ENCODE results near the gene PSG4. TPM values are rescaled to one million over a fixed set of nuclear protein-coding genes. Genes with fewer than 3 reads are reported as not detected.
A peak's percentile ranks its signal among the peaks of the same experiment; 100 is the strongest.
"Not testable (repeated sequence)": the region's sequence is repeated elsewhere in the genome, so short reads cannot be mapped to it uniquely, and the experiment has no call there.

The PSG4 gene
- total RNA-seq, 6 donors from 2014 or later = not detected

DNA sequence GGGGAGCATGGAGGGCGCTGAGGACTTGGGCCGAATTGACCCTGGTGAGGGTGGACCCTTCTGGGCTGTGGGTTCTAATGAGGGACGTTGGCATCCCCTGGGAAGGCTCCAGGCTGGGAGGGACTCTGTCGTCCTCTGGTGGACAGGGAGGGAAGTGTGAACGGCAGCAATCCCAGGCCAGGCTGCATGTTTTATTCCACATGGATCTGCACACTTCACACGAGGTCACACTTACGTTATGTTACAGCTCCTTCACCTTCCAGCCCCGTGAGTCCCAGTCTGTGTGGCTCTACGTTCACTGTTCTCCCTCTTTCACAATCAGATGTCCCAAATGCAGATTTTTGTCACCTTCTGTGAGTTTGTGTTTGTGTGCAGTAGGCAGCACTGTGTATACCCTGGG is 17.3 kb downstream of the PSG4 start:
- H3K36me3 ChIP-seq; H3K27ac ChIP-seq; H3K4me1 ChIP-seq; H3K4me3 ChIP-seq; H3K27me3 ChIP-seq; DNase-seq; ATAC-seq (ENCODE audit: low FRiP score in 2 of 2); H3K9me3 ChIP-seq: not testable (repeated sequence)
- 64 to 95% methylated on average over 2 to 8 of the region's 9 CpGs for WGBS, 2 donors
- TF ChIP-seq, protein P1, sequence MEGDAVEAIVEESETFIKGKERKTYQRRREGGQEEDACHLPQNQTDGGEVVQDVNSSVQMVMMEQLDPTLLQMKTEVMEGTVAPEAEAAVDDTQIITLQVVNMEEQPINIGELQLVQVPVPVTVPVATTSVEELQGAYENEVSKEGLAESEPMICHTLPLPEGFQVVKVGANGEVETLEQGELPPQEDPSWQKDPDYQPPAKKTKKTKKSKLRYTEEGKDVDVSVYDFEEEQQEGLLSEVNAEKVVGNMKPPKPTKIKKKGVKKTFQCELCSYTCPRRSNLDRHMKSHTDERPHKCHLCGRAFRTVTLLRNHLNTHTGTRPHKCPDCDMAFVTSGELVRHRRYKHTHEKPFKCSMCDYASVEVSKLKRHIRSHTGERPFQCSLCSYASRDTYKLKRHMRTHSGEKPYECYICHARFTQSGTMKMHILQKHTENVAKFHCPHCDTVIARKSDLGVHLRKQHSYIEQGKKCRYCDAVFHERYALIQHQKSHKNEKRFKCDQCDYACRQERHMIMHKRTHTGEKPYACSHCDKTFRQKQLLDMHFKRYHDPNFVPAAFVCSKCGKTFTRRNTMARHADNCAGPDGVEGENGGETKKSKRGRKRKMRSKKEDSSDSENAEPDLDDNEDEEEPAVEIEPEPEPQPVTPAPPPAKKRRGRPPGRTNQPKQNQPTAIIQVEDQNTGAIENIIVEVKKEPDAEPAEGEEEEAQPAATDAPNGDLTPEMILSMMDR (IDR thresholded peaks at IDR 0.05) = peak in 1 of 6 experiments; percentile 17

DNA sequence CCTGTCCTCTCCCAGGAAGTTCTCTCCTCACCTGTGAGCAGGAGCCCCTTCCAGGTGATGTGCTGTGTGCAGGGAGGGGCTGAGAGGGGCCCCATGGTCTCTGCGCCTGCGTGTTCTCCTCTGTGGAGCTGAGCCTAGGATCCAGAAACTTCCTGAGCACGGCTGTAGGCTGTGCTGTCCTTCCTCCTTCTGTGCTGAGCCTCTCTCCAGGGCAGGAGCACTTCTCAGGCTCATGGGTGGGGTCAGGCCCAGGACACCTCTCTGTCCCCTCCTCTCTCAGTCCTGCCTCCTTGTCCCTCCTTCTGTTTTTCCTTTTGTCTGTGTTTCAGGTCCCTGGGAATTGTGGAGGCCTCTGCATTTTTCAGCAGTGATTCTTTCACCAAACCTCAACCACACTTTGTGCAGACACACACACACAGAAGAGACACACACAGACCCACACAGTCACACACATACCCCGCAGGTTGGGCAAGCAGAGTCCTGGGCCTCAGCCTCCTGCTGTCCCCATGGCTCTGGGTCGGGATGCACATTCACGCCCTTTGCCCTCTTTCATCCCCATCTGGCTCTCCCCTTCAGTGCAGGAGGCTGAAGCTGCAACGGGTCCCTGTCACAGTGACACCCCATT is 19.0 kb downstream of the PSG4 start, which contains the start of gene PSG5:
Gene PSG5 (minus strand): TSS at position 226 of the 625 bp plus-strand sequence. CDS start 131 bp downstream, at position 95.
- DNase-seq; H3K4me1 ChIP-seq; ATAC-seq (ENCODE audit: low FRiP score in 2 of 2); H3K27ac ChIP-seq; H3K27me3 ChIP-seq; H3K9me3 ChIP-seq; H3K4me3 ChIP-seq; H3K36me3 ChIP-seq: not testable (repeated sequence)
- WGBS, 2 donors = 70 to 79% methylated on average over 7 of the region's 7 CpGs

DNA sequence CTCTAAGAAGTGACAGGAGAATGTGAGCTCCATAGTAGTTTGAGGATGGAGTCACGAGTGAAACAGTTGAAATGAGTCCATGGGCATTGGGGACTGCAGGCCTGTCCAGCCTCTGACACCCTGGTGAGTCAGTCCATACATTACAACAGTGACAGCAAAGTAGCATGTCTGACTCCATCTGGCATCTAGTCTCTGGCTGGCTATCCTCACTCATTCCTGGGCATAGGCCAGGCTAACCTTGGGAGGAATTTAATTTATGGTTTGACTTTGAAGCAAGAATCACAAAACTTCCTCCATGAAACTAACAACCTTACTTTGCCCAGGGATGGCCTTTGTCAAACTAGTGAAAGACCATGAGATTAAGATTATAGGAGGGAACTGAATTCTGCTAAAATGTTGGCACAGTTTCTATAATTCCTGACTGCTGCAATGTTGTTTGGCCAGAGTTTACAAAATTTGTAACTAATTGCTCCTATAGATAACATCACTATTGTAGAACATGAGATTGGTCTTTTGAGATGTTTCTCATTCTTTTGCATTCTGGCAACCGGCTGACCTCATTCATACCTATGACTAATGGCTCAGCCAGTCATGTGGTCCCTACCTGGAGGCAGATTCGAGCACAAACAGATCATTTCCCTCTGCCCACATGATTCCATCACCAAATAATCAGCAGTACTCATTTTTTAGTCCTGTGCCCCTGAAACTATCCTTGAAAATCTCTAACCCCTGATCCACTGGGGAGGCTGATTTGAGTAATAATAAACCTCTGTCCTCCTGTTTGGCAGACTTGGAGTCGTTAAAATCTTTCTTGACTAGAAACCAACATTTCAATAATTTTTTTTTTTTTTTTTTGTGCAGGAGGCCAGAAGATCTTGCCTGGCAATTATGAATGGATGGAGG is 23.3 kb downstream of the PSG4 start:
- H3K27ac ChIP-seq; H3K27me3 ChIP-seq; H3K4me3 ChIP-seq; ATAC-seq (ENCODE audit: low FRiP score in 2 of 2); H3K4me1 ChIP-seq; H3K9me3 ChIP-seq; H3K36me3 ChIP-seq; DNase-seq: not testable (repeated sequence)
- 75% methylated on average over 4 of the region's 4 CpGs for WGBS, 2 donors

DNA sequence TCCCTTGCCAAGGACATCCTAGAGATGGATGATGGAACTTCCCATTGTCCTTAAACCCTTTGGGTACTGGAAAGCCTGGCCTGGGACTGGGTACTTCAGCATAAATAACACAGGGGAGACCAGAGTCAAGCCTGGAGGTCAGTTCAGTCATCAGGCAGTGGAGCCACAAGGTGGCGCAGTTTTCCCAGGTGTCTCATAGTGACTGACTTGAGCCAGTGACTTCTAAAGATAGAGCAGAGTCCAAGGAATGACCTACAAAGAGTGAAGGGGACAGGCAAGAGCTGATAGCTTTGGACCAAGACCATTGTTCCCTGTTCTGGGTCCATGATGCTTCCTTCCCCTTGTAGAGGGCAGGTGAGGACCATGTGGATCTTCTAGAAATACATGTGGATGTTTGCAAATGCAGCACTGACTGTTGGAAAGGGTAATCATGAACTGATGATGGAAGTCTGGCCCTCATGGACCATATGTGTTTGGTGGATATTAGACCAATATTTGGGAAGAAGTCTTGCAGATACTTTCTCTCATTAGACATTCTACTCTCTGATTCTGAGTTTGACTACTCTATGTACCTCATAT is 25.8 kb downstream of the PSG4 start:
- TF ChIP-seq, protein P1 (IDR thresholded peaks at IDR 0.05) = peak in 1 of 6 experiments; percentile 12
- 7% methylated on average over 1 of the region's 1 CpG; no CpG with 5 or more reads in 1 of the 2 donors for WGBS, 2 donors
- not testable (repeated sequence) for ATAC-seq (ENCODE audit: low FRiP score in 2 of 2); H3K4me3 ChIP-seq; H3K4me1 ChIP-seq; H3K27me3 ChIP-seq; H3K27ac ChIP-seq; H3K9me3 ChIP-seq; DNase-seq; H3K36me3 ChIP-seq

GRCh38 chr19:43178577-43178976 is 26.9 kb downstream of the PSG4 start:
- not testable (repeated sequence) for DNase-seq; H3K4me3 ChIP-seq; H3K27ac ChIP-seq; H3K36me3 ChIP-seq; H3K4me1 ChIP-seq; H3K27me3 ChIP-seq; ATAC-seq (ENCODE audit: low FRiP score in 2 of 2); H3K9me3 ChIP-seq
- 90% methylated on average over 2 of the region's 3 CpGs; no CpG with 5 or more reads in 1 of the 2 donors for WGBS, 2 donors

DNA sequence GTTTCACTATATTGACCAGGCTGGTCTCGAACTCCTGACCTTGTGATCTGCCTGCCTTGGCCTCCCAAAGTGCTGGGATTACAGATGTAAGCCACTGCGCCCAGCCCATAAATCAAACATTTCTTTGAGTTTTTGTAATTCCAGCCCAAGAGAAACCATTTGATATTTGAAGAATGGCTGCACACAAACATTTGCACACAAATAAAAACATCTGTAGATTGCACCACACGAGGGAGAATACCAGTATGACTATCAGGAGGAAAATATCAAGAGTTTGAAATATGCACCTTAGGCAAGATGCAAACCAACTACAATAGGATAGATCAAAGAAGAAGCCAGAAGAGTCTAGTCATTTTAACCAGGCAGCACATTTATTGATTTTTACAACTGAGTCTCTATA is 39.5 kb downstream of the PSG4 start:
- H3K4me3 ChIP-seq; H3K27ac ChIP-seq; H3K9me3 ChIP-seq; H3K36me3 ChIP-seq; DNase-seq; H3K4me1 ChIP-seq; ATAC-seq (ENCODE audit: low FRiP score in 2 of 2); H3K27me3 ChIP-seq: not testable (repeated sequence)
- 63 to 67% methylated on average over 3 of the region's 3 CpGs for WGBS, 2 donors

DNA sequence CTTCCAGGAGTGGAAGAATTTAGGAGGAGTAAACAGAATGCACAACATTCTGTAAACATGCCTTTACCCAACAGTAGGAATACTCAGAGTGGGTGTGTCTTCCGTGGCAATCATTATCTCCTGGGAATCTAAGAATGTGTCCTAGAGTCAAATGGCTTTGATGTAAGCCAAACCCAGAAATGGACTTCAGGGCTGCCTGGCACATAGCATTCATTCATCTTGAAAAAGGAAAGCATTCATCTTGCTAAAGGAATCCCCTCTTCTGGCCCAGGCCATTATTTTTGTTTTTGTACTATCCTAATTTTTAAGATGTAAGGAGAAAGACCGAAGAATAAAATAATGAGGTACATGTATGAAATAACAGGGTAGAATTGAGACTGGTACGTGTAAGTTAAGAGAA is 42.3 kb downstream of the PSG4 start:
- H3K27ac ChIP-seq; DNase-seq; H3K27me3 ChIP-seq; H3K4me1 ChIP-seq; H3K4me3 ChIP-seq; H3K36me3 ChIP-seq; ATAC-seq (ENCODE audit: low FRiP score in 2 of 2); H3K9me3 ChIP-seq: not testable (repeated sequence)
- WGBS, 2 donors = 62 to 65% methylated on average over 3 of the region's 3 CpGs

GRCh38 chr19:43162261-43162660 is 43.2 kb downstream of the PSG4 start:
- 35 to 41% methylated on average over 2 of the region's 2 CpGs for WGBS, 2 donors
- not testable (repeated sequence) for DNase-seq; ATAC-seq (ENCODE audit: low FRiP score in 2 of 2); H3K27ac ChIP-seq; H3K27me3 ChIP-seq; H3K4me1 ChIP-seq; H3K36me3 ChIP-seq; H3K9me3 ChIP-seq; H3K4me3 ChIP-seq

All from upper lobe of left lung (tissue), 6 donors.